Endothelial cell of umbilical vein (primary cell): ENCODE data around the gene SLC6A7. TPM values are rescaled to one million over a fixed set of nuclear protein-coding genes. Genes with fewer than 3 reads are reported as not detected.

Experiments
- BruUV-seq: library from RNA; stranded (reverse); fragments of 400-500 nt; replicated peaks from 2 replicates; lab custom pipeline; 2021; lab: Mats Ljungman, UMichigan
- CTCF ChIA-PET: fragments of 300-600, 350-600 bp; sonication (Branson Sonifier 250); formaldehyde crosslinking; loops from one replicate; lab custom pipeline; 2021; ENCODE audit warnings: antibody characterized with exemption, inconsistent platforms; lab: Charles Lee
- POLR2A ChIA-PET: fragments of 300-600, 350-600 bp; sonication (Branson Sonifier 250); formaldehyde crosslinking; loops from one replicate; lab custom pipeline; 2021; ENCODE audit warnings: antibody characterized with exemption, inconsistent platforms; lab: Charles Lee
- DNase-seq: peaks from one replicate; pipeline ENCODE4 v3.0.0-alpha.2; 2011; ENCODE audit warnings: low read depth, low spot score
- FAIRE-seq: peaks from 2 replicates; lab custom pipeline; 2011; peaks lifted over from hg19 to GRCh38; lab: Jason Lieb, UNC
- H2AFZ ChIP-seq: 2 replicates; pipeline ENCODE4 v1.6.0; 2012; ENCODE audit warnings: low read depth, low read length, control low read depth, inconsistent platforms
- H3K27ac ChIP-seq: 2 replicates; pipeline ENCODE4 v1.5.1; 2011; ENCODE audit warnings: low read depth, mild to moderate bottlenecking, control low read depth, low read length, moderate library complexity; ENCODE audit not compliant: insufficient read depth
- H3K27me3 ChIP-seq, 2 experiments: 2 replicates each; pipeline versions ENCODE4 v1.6.0 to v1.6.1; 2011; ENCODE audit warnings: low read length in 2 of 2, mixed read lengths in 1 of 2; ENCODE audit not compliant: control insufficient read depth in 2 of 2, insufficient read depth in 2 of 2
- H3K36me3 ChIP-seq, 2 experiments: 2 replicates in 1 of 2; 3 replicates in 1 of 2; pipeline ENCODE4 v1.5.1; 2011; ENCODE audit warnings: low read length in 2 of 2, mild to moderate bottlenecking in 1 of 2, moderate library complexity in 1 of 2; ENCODE audit not compliant: control insufficient read depth in 2 of 2, insufficient read depth in 2 of 2; ENCODE audit errors: extremely low read depth in 1 of 2
- H3K4me1 ChIP-seq: 3 replicates; pipeline ENCODE4 v1.5.1; 2011; ENCODE audit warnings: mild to moderate bottlenecking, low read length; ENCODE audit not compliant: control insufficient read depth, insufficient read depth; ENCODE audit errors: extremely low read depth
- H3K4me2 ChIP-seq: 2 replicates; pipeline ENCODE4 v1.6.1; 2011; ENCODE audit warnings: low read length, control low read depth, mixed read lengths; ENCODE audit not compliant: insufficient read depth
- H3K4me3 ChIP-seq, 3 experiments: fragments of 200-600 bp in 1 of 3; sonication (generic), shearing (Covaris generic) in 1 of 3; replicated peaks in 1 of 3; 2 replicates each; pipeline ENCODE4 v1.5.1; 2011 to 2016; ENCODE audit warnings: control low read depth in 3 of 3, low read length in 3 of 3, mild to moderate bottlenecking in 2 of 3, inconsistent platforms in 1 of 3, low read depth in 1 of 3, moderate library complexity in 1 of 3; ENCODE audit not compliant: insufficient read depth in 1 of 3
- H3K79me2 ChIP-seq: 2 replicates; pipeline ENCODE4 v1.6.0; 2012; ENCODE audit warnings: low read length, inconsistent platforms; ENCODE audit not compliant: control insufficient read depth, insufficient read depth
- H3K9ac ChIP-seq: replicated peaks from 2 replicates; pipeline ENCODE3; 2011; ENCODE audit warnings: low read length, control low read depth; ENCODE audit not compliant: insufficient read depth; ENCODE audit errors: extremely low read depth
- H3K9me1 ChIP-seq: replicated peaks from 3 replicates; pipeline ENCODE4 v1.6.0; 2011; ENCODE audit warnings: mild to moderate bottlenecking, low read length; ENCODE audit not compliant: control insufficient read depth, insufficient read depth; ENCODE audit errors: extremely low read depth
- H3K9me3 ChIP-seq: replicated peaks from 2 replicates; pipeline ENCODE4 v1.5.1; 2012; ENCODE audit warnings: low read length, inconsistent platforms; ENCODE audit not compliant: control insufficient read depth, insufficient read depth
- H4K20me1 ChIP-seq: replicated peaks from 2 replicates; pipeline ENCODE3; 2011; ENCODE audit warnings: mild to moderate bottlenecking, low read length; ENCODE audit not compliant: control insufficient read depth, insufficient read depth; ENCODE audit errors: extremely low read depth
- CTCF ChIP-seq, 2 donors: IDR thresholded peaks; 1 replicate in 1 of 2; 2 replicates in 1 of 2; pipeline ENCODE4 v1.5.1; 2011; ENCODE audit warnings: low read length in 2 of 2, mild to moderate bottlenecking in 2 of 2, moderate library complexity in 2 of 2, control low read depth in 1 of 2, inconsistent platforms in 1 of 2, low read depth in 1 of 2; ENCODE audit not compliant: insufficient read depth in 1 of 2; ENCODE audit errors: extremely low read depth in 1 of 2
- EZH2 ChIP-seq: IDR thresholded peaks from 2 replicates; pipeline ENCODE4 v1.6.1; 2012; ENCODE audit warnings: borderline replicate concordance, low read depth, mild to moderate bottlenecking, moderate library complexity, low read length, inconsistent platforms; ENCODE audit not compliant: severe bottlenecking
- FOS ChIP-seq: IDR thresholded peaks from 2 replicates; pipeline ENCODE4 v1.6.1; 2011; ENCODE audit warnings: mild to moderate bottlenecking, low read length, moderate library complexity, borderline replicate concordance; ENCODE audit not compliant: insufficient read depth
- GATA2 ChIP-seq: IDR thresholded peaks from 2 replicates; pipeline ENCODE4 v1.7.0; 2011; ENCODE audit warnings: low read depth, mild to moderate bottlenecking, moderate library complexity, mixed read lengths, low read length; ENCODE audit not compliant: insufficient read length, insufficient read depth
- JUN ChIP-seq: IDR thresholded peaks from 2 replicates; pipeline ENCODE4 v1.6.1; 2011; ENCODE audit warnings: borderline replicate concordance, low read depth; ENCODE audit not compliant: insufficient read length, insufficient read depth
- MAX ChIP-seq: IDR thresholded peaks from 2 replicates; pipeline ENCODE4 v1.6.1; 2011; ENCODE audit not compliant: insufficient read depth, insufficient read length
- MYC ChIP-seq: IDR thresholded peaks from one replicate; pipeline ENCODE4 v1.6.1; 2011; ENCODE audit warnings: mild to moderate bottlenecking, low read depth, low read length
- POLR2A ChIP-seq: IDR thresholded peaks from 2 replicates; pipeline ENCODE4 v1.6.1; 2012; ENCODE audit warnings: low read depth, mild to moderate bottlenecking, control low read depth, low read length
- POLR2AphosphoS5 ChIP-seq: IDR thresholded peaks from 2 replicates; pipeline ENCODE4 v1.6.1; 2012; ENCODE audit warnings: low read depth, mild to moderate bottlenecking, control low read depth, low read length, moderate library complexity; ENCODE audit not compliant: insufficient read depth
- dilution Hi-C: fragments of 300-500 bp; cut with MboI; formaldehyde crosslinking; loops from one replicate; pipeline ENCODE4 v1.15.0; 2019; ENCODE audit warnings: low sequenced_read_pairs; ENCODE audit not compliant: extremely low pct_ligation_motif_present
- intact Hi-C: fragments of 100-400 bp; cut with micrococcal nuclease; formaldehyde crosslinking; loops from one replicate; pipeline ENCODE4 v1.10.0; 2022
- polyA plus RNA-seq, 4 experiments: library from polyadenylated mRNA; depleted of rRNA in 3 of 4; stranded (reverse) in 3 of 4; unstranded in 1 of 4; fragments of >200 nt; gene quantifications; 2 replicates each; pipeline versions ENCODE4 v1.2.1 to v1.2.3, GENCODE V29; 2011 to 2012; ENCODE audit warnings: missing spikeins in 1 of 4
- total RNA-seq: library from RNA; stranded (reverse); gene quantifications from 2 replicates; pipeline ENCODE4 v1.2.3, GENCODE V29; 2021

The SLC6A7 gene
- total and polyA plus RNA-seq, 2 donors (not counting 3 experiments of a cell fraction or from before 2014, with no cell fraction given) = not detected

DNA sequence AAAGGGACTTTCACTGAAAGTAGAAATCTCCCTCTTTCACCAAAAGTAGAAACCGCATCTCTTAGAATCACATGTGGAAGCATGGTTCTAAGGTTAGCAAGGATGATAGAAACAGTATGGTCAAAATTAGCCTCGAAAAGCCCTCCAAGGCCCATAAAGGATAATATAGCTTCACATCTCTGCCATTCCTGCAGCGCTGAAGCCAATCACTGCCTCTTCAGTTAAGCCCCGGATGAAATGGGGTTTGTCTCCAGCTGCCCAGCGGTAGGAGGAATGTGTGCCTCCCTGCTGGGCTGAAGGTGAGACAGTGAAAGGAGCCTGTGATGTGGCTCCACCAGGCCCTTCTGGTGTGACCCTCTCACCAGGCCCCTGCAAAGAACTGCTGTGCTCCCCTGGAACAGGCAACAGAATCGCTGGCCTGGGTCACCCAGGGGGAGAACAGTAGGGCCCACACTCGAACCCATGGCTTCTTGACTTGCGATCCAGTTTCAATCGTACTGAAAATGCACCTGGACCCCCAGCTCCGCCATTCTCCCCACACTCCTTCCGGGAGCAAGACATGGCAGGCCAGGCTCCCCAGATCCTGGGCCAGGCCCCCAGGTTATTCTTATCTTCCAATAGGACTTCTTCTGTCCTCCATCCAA lies 52.5 kb downstream of the SLC6A7 start:
- Histone ChIP-seq H2AFZ (no peak overlapping the region), H3K9ac (no peak overlapping the region), H3K36me3 (no peaks in the 10 kb centered on the region), H3K4me3 (no peak overlapping the region), H4K20me1 (no peaks in the 10 kb centered on the region), H3K79me2 (no peaks in the 10 kb centered on the region), H3K27me3 (peaks cover 0 to 5% of the 10 kb centered on the region in 2 experiments), H3K9me1 (no peaks in the 10 kb centered on the region), H3K9me3 (no peaks in the 10 kb centered on the region), H3K27ac (no peak overlapping the region), H3K4me2 (no peak overlapping the region), H3K4me1 (no peaks in the 10 kb centered on the region)
- DNase-seq (no peak), FAIRE-seq (no peak)
- POLR2A ChIA-PET = no interaction called here
- intact Hi-C loops = no loop called here
- no TSS peak for BruUV-seq
- CTCF ChIA-PET = no interaction called here
- TF ChIP-seq POLR2AphosphoS5 (no peak), CTCF (IDR thresholded peaks at IDR 0.05; ENCODE audit: extremely low read depth in 1 of 2, insufficient read depth in 1 of 2, low read depth in 1 of 2, low read length in 2 of 2) (no peak), EZH2 (no peak), MAX (no peak), JUN (no peak), MYC (no peak), GATA2 (no peak), FOS (no peak), POLR2A (no peak)
- dilution Hi-C loops = no loop called here
